OCI-LY1 (cell line): ENCODE data around the gene EAPP.
A peak's percentile ranks its signal among the peaks of the same experiment; 100 is the strongest.

ENCODE experiments used
- H2AFZ ChIP-seq: fragments of 200-600 bp; sonication (generic), shearing (Covaris generic); 2 replicates; pipeline ENCODE4 v1.6.0; 2014; ENCODE audit warnings: antibody characterized with exemption, mild to moderate bottlenecking, low read length
- H3F3A ChIP-seq: fragments of 200-600 bp; sonication (generic), shearing (Covaris generic); 2 replicates; pipeline ENCODE4 v1.6.0; 2014; ENCODE audit warnings: mild to moderate bottlenecking, antibody characterized with exemption, low read length, moderate library complexity; ENCODE audit not compliant: insufficient read depth
- H3K27ac ChIP-seq: fragments of 200-600 bp; sonication (generic); 2 replicates; pipeline ENCODE4 v1.5.1; 2014; ENCODE audit warnings: low read length, mixed run types, mild to moderate bottlenecking, low read depth; ENCODE audit not compliant: poor library complexity, severe bottlenecking
- H3K27me3 ChIP-seq: fragments of 200-600 bp; sonication (generic); 2 replicates; pipeline ENCODE4 v1.6.0; 2014; ENCODE audit warnings: antibody characterized with exemption, mild to moderate bottlenecking, low read length, moderate library complexity; ENCODE audit not compliant: insufficient read depth
- H3K36me3 ChIP-seq: fragments of 200-600 bp; sonication (generic); 2 replicates; pipeline ENCODE4 v1.6.1; 2014; ENCODE audit warnings: mild to moderate bottlenecking, antibody characterized with exemption, low read length, moderate library complexity, mixed read lengths; ENCODE audit not compliant: insufficient read depth
- H3K4me1 ChIP-seq: fragments of 200-600 bp; sonication (generic); 2 replicates; pipeline ENCODE4 v1.5.1; 2014; ENCODE audit warnings: mild to moderate bottlenecking, low read length, moderate library complexity; ENCODE audit not compliant: insufficient read depth, severe bottlenecking
- H3K4me2 ChIP-seq: fragments of 200-600 bp; sonication (generic), shearing (Covaris generic); 2 replicates; pipeline ENCODE4 v1.6.1; 2014; ENCODE audit warnings: low read length
- H3K4me3 ChIP-seq: fragments of 200-600 bp; sonication (generic); 2 replicates; pipeline ENCODE4 v1.5.1; 2014; ENCODE audit warnings: low read length, low read depth, mild to moderate bottlenecking, mixed read lengths; ENCODE audit not compliant: poor library complexity, severe bottlenecking
- H3K79me2 ChIP-seq: fragments of 200-600 bp; shearing (Covaris generic); 2 replicates; pipeline ENCODE4 v1.6.1; 2016; ENCODE audit warnings: mixed run types, low read length, mixed read lengths; ENCODE audit not compliant: insufficient read depth
- H3K9ac ChIP-seq: fragments of 200-600 bp; sonication (generic), shearing (Covaris generic); 2 replicates; pipeline ENCODE4 v1.6.1; 2014; ENCODE audit warnings: mild to moderate bottlenecking, low read length, mixed read lengths
- H3K9me2 ChIP-seq: fragments of 200-600 bp; sonication (generic), shearing (Covaris generic); 2 replicates; pipeline ENCODE4 v1.6.1; 2014; ENCODE audit warnings: low read depth, mild to moderate bottlenecking, low read length, mixed read lengths
- H3K9me3 ChIP-seq: fragments of 200-600 bp; shearing (Covaris generic); 2 replicates; pipeline ENCODE4 v1.6.1; 2014; ENCODE audit warnings: low read length, mixed read lengths
- H4K20me1 ChIP-seq: fragments of 200-600 bp; sonication (generic), shearing (Covaris generic); 2 replicates; pipeline ENCODE4 v1.6.0; 2016; ENCODE audit warnings: mild to moderate bottlenecking, low read length; ENCODE audit not compliant: insufficient read depth
- EZH2 ChIP-seq: fragments of 200-600 bp; sonication (generic), shearing (Covaris generic); IDR thresholded peaks from 2 replicates; pipeline ENCODE4 v1.8.0; 2017; ENCODE audit warnings: borderline replicate concordance, mixed run types, mild to moderate bottlenecking, antibody characterized with exemption, low read length, moderate library complexity, mixed read lengths
- TF ChIP-seq, protein P1 (sequence below): fragments of 200-600 bp; sonication (generic), shearing (Covaris generic); IDR thresholded peaks from 2 replicates; pipeline ENCODE4 v1.5.1; 2017; ENCODE audit warnings: mild to moderate bottlenecking, antibody characterized with exemption, low read length, moderate library complexity, mixed read lengths

EAPP gene

DNA sequence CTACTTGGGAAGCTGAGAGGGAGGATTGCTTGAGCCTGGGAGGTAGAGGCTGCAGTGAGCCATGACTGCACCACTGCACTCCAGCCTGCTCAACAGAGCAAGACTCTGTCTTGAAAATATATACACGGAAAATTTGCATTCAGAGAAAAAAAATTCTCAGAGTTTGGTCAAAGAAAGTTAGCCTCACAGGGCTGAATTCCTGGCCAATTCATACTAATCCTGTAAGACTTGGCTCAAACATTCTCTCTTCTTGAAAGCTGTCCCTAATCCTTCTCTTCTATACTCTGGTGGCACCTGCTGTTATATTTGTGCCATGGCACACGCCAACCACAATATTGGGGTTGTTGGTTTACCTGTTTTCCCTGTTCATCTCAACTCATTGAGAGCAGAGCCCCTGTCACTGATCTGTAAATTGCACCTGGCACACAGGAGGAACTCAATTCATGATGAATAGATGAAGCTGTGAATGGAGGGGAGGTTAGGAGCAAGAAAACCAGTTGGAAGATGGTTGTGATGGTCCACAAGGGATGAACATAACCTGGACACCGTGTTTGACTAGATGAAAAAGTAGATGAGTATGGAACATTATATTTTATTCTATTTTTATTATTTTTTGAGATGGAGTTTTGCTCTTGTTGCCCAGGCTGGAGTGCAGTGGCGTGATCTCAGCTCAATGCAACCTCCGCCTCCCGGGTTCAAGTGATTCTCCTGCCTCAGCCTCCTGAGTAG is 40.7 kb downstream of the EAPP start:
- H3K4me1 ChIP-seq, result no peaks in the 10 kb centered on the region
- no peak overlapping the region for H3K27ac ChIP-seq
- H3K4me3 ChIP-seq, result no peak overlapping the region
- H3K9ac ChIP-seq, result no peak overlapping the region
- H3K9me2 ChIP-seq, result no peaks in the 10 kb centered on the region
- no peaks in the 10 kb centered on the region for H3K36me3 ChIP-seq
- no peaks in the 10 kb centered on the region for H3F3A ChIP-seq
- H3K4me2 ChIP-seq, result no peak overlapping the region
- H3K27me3 ChIP-seq, result no peaks in the 10 kb centered on the region
- no peaks in the 10 kb centered on the region for H3K79me2 ChIP-seq
- no peak overlapping the region for H2AFZ ChIP-seq
- no peaks in the 10 kb centered on the region for H3K9me3 ChIP-seq
- no peaks in the 10 kb centered on the region for H4K20me1 ChIP-seq
- TF ChIP-seq, protein P1, sequence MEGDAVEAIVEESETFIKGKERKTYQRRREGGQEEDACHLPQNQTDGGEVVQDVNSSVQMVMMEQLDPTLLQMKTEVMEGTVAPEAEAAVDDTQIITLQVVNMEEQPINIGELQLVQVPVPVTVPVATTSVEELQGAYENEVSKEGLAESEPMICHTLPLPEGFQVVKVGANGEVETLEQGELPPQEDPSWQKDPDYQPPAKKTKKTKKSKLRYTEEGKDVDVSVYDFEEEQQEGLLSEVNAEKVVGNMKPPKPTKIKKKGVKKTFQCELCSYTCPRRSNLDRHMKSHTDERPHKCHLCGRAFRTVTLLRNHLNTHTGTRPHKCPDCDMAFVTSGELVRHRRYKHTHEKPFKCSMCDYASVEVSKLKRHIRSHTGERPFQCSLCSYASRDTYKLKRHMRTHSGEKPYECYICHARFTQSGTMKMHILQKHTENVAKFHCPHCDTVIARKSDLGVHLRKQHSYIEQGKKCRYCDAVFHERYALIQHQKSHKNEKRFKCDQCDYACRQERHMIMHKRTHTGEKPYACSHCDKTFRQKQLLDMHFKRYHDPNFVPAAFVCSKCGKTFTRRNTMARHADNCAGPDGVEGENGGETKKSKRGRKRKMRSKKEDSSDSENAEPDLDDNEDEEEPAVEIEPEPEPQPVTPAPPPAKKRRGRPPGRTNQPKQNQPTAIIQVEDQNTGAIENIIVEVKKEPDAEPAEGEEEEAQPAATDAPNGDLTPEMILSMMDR, result peak; percentile 66
- TF ChIP-seq EZH2, result no peak

DNA sequence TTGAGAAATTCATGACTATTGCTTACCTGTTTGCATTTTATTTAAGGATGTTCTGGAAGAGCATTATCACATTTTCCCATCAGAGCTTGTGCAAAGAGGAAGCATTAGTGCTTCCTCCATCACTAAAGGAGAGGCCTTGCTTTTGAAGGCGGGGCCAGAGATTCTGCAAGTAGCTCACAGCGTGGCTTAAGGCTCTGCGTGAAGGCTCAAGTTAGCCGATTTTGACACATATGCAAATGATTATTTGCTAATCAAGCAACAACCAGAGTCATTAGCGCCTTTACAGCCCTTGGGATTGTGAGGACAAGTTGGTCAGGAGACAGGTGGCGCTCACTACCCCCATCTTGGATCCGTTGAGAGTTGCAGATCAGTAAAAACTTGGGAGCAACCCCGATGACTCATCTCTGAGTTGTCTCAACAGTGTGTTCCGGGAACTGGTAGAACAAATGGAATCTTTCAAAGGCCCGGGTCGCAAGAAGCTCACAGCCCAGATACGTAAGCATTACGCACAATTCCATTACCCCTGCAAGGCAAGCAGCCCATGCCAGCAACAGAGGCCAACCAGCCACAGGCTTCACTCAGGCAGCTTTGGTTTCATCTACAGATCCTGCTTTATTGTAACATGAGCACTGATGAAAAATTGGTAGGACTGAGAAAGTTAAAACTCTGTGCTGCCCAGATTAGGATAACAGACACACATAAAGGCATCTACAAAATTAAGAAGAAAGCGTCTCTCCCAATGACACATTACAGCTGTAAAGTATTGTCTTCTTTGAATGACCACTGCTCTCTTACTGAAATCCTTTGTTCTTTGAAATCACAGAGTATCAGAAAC is 42.6 kb downstream of the EAPP start:
- Histone ChIP-seq H3K9ac (no peak overlapping the region), H4K20me1 (no peaks in the 10 kb centered on the region), H3K27me3 (no peaks in the 10 kb centered on the region), H3K4me1 (no peaks in the 10 kb centered on the region), H3K4me2 (no peak overlapping the region), H3K79me2 (no peaks in the 10 kb centered on the region), H3K4me3 (no peak overlapping the region), H3K9me3 (no peaks in the 10 kb centered on the region), H3F3A (no peaks in the 10 kb centered on the region), H3K27ac (no peak overlapping the region), H3K9me2 (no peaks in the 10 kb centered on the region), H2AFZ (no peak overlapping the region), H3K36me3 (no peaks in the 10 kb centered on the region)
- TF ChIP-seq EZH2, result no peak
- TF ChIP-seq, protein P1, result no peak

DNA sequence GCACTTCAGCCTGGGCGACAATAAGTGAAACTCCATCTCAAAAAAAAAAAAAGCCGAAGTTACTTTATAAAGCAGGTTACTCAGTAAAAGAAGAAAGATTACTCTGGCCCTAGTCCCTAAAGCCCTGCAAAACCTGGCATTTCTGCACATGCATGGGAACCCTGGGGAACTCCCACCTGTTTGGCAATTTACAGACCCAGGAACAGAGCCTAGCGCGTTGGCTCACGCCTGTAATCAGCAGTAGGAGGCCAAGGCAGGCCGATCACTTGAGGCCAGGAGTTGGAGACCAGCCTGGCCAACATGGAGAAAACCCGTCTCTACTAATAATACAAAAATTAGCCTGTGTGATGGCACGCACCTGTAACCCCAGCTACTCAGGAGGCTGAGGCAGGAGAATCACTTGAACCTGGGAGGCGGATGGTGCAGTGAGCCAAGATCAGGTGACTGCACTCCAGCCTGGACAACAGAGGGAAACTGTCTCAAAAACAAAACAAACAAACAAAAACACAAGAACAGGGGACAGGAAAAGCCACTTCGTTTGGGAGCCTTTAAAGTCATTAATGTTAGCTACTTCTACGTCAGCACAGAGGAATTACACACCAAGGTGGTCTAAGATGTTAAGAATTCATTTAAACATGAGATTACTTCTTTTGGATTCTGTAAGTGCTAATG is 43.4 kb downstream of the EAPP start:
- no peaks in the 10 kb centered on the region for H3K9me3 ChIP-seq
- H3K4me1 ChIP-seq, result no peaks in the 10 kb centered on the region
- H3K4me3 ChIP-seq, result no peak overlapping the region
- H3K4me2 ChIP-seq, result no peak overlapping the region
- no peak overlapping the region for H3K9ac ChIP-seq
- H3K27ac ChIP-seq, result no peak overlapping the region
- no peak overlapping the region for H2AFZ ChIP-seq
- H3K9me2 ChIP-seq, result no peaks in the 10 kb centered on the region
- no peaks in the 10 kb centered on the region for H3F3A ChIP-seq
- TF ChIP-seq, protein P1, result no peak
- no peak for TF ChIP-seq EZH2
- no peaks in the 10 kb centered on the region for H4K20me1 ChIP-seq
- no peaks in the 10 kb centered on the region for H3K79me2 ChIP-seq
- no peaks in the 10 kb centered on the region for H3K36me3 ChIP-seq
- no peaks in the 10 kb centered on the region for H3K27me3 ChIP-seq
